Measurements from ENCODE around the gene ITGB1BP1.

GRCh38 chr2:9354318-9354717, 69.0 kb downstream of the ITGB1BP1 start:
- TF ChIP-seq, protein P1, sequence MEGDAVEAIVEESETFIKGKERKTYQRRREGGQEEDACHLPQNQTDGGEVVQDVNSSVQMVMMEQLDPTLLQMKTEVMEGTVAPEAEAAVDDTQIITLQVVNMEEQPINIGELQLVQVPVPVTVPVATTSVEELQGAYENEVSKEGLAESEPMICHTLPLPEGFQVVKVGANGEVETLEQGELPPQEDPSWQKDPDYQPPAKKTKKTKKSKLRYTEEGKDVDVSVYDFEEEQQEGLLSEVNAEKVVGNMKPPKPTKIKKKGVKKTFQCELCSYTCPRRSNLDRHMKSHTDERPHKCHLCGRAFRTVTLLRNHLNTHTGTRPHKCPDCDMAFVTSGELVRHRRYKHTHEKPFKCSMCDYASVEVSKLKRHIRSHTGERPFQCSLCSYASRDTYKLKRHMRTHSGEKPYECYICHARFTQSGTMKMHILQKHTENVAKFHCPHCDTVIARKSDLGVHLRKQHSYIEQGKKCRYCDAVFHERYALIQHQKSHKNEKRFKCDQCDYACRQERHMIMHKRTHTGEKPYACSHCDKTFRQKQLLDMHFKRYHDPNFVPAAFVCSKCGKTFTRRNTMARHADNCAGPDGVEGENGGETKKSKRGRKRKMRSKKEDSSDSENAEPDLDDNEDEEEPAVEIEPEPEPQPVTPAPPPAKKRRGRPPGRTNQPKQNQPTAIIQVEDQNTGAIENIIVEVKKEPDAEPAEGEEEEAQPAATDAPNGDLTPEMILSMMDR (IDR thresholded peaks at IDR 0.05): no peak
- no peak for TF ChIP-seq POLR2A (IDR thresholded peaks at IDR 0.05)
